Measurements from ENCODE around the gene IL1A.

The IL1A gene

DNA sequence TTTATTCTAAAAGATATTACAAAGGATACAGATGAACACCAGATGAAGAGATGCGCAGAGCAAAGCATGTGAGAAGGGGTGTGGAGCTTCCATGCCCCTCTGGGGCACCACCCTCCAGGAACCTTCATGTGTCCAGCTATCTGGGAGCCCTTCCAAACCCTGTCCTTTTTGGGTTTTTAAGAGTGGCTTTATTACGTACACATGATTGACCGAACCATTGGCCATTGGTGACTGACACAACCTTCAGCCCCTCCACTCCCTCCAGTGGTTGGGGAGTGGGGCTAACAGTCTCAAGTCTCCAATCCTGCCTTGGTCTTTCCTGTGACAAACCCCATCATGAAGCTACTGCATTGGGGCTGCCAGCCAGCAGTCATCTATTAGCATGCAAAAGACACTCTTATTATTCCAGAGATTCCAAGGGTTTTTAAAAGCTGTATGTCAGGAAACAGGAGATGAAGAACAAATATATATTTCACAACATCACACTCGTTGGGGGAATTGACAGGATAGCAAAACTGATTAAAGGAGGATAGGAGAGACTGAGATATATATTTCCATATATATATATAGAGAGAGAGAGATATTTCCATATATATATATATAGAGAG, 32.9 kb upstream of the IL1A start:
- DNase-seq = no peak

DNA sequence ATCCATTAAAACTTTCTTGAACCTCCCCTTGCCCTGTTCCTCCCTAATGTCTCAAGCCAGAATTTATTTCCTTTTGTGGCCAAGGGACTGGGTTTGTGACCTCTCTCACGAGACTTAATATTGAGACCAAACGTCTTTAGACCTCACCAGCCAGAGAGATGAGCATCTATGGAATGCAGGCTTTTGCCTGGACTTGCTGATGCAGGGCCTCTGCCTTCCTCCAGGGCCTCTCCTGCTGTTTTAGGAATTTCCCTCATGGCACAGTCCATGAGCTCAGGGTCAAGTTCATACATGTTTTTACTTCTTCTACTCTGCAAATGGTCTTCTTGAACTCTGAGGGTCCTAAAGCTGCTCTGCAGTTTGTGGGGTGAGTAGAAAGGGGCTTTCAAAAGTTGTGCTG, 30.0 kb upstream of the IL1A start:
- DNase-seq = no peak

- DNase-seq = no peak
Observed at GRCh38 chr2:112813280-112813966, 29.1 kb upstream of the IL1A start.

- no peak for DNase-seq
Observed at GRCh38 chr2:112812318-112813267, 28.3 kb upstream of the IL1A start.

DNA sequence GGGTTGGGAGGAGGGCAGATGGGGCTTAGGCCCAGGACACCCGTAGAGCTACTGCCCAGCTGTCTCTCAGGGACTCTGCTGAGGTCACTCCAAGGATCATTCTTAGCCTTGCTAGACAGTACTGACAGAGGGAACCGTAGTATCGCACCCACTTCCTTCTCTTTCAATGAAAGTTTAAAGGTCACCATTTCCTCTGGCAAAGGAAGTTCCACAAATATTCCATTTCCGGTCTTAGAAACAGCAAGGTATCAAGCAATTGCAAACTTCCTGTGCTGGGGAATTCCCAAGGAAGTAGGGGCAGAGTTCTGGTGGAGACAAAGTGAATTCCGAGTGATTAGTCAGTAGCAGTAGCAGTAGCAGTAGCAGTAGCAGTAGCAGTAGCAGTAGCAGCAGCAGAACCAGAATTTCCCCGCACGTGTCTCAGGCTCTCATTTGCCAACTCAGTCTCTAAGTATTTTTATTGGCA, 27.6 kb upstream of the IL1A start:
- no peak for DNase-seq

GRCh38 chr2:112811276-112811831, 27.1 kb upstream of the IL1A start:
- no peak for DNase-seq

DNA sequence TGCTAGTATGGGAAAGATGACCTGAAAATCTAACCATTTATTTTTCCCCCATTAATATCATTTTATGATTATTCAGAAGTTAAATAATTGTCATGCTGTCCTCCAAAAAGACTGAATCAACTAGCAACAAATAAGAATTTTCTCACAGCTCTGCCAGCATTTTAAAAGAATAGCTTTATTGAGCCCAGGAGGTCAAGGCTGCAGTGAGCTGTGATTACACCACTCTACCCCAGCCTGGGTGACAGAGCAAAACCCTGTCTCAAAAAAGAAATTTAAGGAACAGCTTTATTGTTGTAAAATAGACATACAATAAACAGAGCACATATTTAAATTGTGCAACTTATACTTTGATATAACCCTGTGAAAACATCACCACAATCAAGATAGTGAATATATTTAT, 24.8 kb upstream of the IL1A start:
- no peak for DNase-seq

DNA sequence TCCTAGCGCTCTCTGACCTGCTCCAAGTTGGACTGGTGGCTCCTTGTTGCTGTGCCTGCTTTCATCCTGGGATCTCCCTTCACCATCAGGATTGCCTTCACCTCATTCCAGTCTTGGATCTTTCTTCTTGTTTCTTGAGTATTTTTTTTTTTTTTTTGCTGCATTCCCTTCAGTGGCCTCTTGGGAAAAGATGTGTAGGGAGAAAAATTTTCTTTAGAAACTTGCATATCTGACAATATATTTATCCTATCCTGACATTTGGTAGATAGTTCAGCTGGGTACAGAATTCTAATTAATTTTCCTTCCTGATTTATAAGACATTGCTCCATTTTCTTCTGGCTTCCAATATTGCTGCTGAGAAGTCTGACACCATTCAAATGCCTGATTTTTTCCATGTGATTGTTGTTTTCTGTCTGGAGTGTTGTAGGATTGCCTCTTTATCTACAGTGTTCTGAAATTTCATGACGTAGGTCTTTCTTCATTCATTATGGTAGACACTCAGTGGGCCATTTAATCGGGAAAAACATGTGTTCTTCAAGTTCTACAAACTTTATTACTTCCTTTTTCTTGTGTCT, 23.0 kb upstream of the IL1A start:
- DNase-seq = no peak

DNA sequence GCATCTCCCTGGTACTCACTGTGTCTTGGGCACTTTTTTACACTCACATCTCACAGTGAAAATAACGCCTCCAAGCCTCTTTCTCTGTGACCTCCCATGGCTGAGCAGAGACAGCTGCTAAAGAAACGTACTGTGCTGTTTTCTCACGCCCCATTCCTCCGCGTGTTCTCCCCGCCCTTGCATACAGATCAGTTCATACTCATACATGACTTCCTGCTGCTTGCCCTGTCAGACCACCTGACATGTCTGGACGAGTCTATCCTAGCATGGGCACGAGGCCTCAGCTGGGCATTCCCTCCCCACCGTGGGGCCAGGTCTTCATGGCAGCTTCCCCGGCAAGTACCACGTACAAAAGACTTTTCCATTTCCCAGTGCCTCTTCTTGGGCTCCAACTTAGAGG, 21.2 kb upstream of the IL1A start:
- no peak for DNase-seq

- no peak for DNase-seq
Observed at GRCh38 chr2:112803691-112804521, 19.6 kb upstream of the IL1A start.

DNA sequence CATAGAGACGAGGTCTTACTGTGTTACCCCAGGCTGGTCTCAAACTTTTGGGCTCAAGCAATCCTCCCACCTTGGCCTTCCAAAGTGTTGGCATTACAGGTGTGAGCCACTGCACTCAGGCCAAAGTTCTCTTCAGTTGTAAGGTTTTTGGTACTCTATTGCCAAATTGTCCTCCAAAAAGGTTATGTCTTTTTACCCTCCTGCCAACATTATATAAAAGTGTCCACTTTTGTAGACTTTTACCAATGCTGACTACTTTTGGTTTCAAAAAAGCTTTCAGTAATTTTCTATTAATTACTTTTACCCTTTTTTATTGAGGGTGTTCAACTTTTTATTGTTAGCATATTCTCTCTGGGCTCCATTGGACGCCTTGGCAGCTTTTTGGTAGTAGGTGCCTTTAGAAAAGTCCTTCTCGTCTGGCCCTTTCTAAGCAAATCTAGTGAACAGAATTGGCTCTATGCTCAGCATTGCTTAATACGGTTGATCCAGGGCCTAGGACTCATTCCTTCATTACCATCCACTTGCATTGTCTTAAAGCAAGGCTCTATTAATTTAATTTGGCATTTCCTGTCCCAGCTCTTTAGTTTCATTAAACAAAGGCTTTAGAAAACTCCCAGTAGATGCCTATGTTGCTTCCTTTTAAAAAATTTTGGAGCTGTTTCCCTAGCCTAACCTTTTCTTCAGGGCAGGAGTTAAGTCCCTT, 16.7 kb upstream of the IL1A start:
- DNase-seq = no peak

DNA sequence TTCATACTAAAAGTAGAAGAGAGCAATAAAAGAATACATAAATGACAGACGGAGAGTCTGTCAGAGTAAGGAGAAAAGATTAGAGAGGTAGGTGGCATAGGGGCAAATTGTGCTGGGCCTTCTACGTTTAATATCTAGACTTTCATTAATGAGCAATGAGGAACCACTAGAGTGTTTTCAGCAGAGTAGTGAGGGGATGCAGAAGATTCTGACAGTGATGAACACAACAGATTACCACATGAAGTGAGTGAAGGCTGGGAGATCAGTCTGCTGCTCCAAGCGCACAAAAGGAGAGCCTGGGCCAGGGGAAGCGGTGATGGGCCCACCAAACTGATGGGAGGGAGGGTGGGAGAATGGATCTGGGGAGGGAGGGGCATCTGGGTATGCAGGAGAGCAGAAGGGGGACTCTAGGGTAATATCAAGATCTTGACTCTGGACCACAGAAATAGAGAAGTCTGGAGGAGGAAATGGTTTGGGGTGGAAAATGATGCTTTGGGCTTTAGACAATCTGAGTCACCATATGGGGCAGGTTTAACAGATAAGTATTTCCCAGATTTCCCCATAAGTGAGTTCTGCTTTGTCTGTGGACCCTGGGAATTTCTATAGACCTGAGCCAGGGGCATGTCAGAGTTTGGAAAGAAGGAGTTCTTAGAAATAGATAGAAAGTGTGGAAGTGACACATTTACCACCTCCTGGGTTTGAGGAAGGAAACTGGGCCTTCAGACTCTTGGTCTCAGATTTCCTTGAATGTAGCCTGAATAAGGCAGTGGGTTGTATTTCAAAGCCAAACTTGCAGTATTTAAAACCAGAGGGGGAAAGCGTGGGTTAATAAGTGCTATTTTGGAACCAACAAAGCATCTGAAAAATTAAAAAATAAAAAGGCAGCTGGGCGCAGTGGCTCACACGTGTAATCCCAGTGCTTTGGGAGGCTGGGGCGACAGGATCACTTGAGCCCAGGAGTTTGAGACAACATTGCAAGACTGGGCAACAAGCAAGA, 15.0 kb upstream of the IL1A start:
- no peak for DNase-seq

DNA sequence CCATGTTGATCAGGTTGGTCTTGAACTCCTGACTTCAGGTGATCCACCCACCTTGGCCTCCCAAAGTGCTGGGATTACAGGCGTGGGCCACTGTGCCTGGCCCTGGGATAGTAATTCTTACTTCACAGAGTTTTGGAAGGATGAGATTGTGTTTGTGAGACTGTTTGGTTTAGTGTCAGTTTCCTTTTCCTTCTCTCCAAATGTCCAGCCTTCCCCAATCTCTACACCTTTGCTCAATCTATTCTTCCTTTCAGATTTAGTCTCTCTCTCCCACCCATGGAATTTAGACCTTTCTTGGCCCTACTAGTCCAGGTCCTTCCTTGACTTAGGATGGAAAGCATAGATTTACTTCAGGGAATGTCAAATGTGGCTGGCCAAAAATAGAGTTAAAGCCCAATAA, 12.2 kb upstream of the IL1A start:
- no peak for DNase-seq

DNA sequence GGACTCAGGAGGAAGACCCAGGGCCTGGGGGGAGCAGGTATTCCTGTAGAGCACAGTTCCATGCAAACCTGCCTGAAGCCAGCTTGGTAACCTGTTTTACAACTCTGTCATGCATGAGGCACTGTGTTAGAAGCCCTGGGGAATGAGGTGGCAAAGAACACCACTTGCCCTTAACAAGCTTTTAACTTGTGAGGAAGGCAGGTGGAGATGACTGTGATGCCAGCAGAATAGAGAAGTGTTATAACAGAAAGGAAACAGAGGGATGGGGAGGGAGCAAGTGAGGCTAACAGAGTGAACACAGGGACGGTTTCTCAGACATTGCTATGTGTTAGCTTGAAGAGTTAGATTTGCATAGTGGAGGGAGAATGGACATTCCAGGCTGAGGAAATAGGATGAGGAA, 11.5 kb upstream of the IL1A start:
- no peak for DNase-seq

DNA sequence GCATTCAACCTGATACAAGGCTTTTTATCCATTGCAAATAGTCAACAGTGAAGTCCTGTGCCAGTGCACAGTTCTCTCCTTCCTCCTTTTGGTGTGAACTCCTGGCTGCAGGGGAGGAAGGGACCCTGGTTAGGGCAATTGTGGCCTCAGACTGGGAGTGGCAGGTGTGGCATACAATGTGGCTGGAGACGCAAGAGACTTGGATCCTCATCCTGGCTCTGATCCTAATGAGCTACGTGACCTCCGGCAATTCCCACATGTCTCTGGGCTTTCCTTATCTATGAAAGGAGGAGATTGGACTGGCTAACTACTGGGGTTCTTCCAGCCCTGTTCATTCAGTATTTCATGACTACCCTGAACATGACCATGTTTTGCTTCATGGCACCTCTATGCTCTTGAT, 10.5 kb upstream of the IL1A start:
- DNase-seq = no peak

GRCh38 chr2:112794131-112794733, 9.9 kb upstream of the IL1A start:
- no peak for DNase-seq

DNA sequence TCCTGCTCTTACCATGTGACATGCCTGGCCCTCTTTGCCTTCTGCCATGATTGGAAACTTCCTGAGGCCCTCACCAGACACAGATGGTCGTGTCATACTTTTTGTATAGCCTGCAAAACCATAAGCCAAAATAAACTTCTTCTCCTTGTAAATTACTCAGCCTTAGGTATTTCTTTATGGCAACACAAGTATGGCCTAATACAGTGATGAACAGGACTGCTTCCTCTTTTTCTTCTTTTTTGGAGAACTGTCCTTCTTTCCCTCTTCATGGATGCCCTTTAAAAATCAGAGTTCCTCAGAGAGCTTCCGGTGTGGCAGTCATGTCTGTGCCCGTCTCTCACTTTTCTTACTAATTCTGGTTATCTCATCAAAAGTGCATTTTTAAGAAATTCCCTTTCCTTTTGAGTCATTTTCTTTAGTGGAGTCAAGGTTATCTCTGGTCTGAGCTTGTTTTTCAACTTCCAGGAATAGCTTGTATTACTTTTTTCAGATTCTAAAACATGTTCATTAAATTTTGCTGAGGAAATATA, 9.2 kb upstream of the IL1A start:
- no peak for DNase-seq

DNA sequence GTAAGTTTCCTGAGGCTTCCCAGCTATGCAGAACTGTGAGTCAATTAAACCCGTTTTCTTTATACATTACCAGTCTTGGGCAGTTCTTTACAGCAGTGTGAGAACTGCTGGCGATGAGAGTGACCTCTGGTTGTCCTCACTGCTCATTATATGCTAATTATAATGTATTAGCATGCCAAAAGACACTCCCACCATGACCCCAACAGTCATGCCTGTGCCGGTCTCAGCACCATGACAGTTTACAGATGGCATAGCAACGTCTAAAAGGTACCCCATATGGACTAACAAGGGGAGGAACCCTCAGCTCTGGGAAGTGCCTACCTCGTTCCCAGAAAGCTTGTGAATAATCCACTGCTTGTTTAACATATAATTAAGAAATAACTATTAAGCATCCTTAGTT, 8.1 kb upstream of the IL1A start:
- no peak for DNase-seq

DNA sequence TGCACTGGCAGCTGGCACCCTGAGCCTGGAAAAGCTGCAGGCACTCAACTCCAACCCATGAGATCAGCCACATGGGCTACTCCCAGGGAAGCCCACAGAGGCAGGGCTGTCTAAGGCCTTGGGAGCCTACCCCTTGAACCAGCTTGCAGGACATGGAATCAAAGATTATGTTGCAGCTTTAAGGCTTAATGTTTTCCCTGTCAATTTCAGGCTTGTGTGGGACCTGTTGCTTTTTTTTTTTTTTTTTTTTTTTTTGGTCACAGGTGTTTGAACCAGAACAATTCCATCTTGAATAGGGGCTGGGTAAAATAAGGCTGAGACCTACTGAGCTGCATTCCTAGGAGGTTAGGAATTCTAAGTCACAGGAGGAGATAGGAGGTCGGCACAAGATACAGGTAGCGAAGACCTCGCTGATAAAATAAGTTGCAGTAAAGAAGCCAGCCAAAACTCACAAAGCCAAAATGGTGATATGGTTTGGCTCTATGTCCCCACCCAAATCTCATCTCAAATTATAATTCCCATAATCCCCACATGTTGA, 7.5 kb upstream of the IL1A start:
- DNase-seq = no peak
